ENCODE data around the gene MYO9A. TPM values are rescaled to one million over a fixed set of nuclear protein-coding genes. Genes with fewer than 3 reads are reported as not detected.

MYO9A gene
- total RNA-seq, 4 donors from 2014 or later, result 61.2 to 99.9 (median 79.9) TPM

DNA sequence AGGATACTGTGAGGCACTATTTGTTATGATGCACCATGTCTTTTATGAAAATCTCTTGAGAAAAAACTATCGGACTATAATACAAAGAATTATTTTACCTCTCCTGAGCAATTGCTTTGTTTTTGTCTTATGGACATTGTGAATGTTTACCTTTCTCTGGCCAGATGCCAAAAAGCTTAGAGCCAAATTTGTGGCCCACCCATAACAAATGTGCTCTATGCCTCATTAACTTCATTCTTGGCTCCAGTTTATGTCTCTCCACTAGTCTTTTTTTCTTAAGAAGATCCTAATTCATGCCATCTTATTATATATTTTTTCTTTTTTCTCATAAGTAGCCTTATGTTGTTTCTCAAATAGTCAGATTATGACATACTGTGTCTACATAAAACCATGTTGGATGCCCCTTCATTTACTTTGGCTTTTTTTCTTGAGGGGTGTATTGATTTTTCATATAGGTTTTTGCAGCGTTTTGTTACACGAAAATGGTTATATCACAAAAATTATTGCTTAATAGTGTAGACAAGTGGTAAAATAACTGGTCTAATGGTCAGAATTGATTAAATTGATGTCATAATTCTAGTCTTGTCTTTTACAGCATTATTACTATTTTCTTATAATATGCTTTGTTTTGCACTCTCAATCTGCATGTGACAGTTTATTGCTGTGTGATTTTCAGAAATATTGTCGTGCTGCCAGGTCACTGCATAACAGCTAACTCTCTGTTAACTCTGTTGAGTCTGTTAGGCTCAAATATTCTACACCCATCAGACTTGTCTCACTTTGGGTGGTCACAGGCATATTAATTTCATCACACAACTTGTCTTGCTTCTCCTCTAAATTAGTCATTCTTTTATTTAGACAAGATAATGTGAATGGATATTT, 18.5 kb upstream of the MYO9A start:
- DNase-seq (ENCODE audit: low spot score in 2 of 2), result no peak
- no peaks in the 10 kb centered on the region for H3K9me3 ChIP-seq
- TF ChIP-seq EP300 (IDR thresholded peaks at IDR 0.05) (no peak), POLR2A (IDR thresholded peaks at IDR 0.05) (no peak)
- WGBS, 2 donors, result 64 to 68% methylated on average over 4 of the region's 4 CpGs
- H3K4me1 ChIP-seq, result no peaks in the 10 kb centered on the region
- H3K27me3 ChIP-seq, result no peaks in the 10 kb centered on the region
- no peak overlapping the region for H3K4me3 ChIP-seq
- H3K27ac ChIP-seq, result no peak overlapping the region
- H3K36me3 ChIP-seq, result peaks cover 0 to 5% (median 0%) of the 10 kb centered on the region in 3 donors

DNA sequence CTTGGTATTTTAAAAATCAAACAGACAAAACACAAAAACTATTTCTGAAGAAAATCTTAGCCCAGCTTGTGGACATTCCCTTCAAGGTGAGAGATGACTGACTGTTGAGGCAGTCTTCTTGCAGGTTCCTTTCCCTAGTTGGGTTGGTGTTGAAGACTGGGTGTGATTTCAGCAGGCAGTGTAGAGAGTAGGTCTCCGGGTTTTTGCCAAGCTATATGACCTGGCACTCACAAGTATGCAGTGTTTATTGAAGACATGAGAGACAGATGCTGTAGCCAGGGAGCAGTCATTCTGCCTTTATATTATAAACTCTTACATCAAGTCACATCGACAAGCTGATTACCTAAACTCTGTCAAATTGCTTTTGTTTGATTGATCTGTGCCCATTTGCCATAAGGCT, 17.8 kb upstream of the MYO9A start:
- TF ChIP-seq EP300 (IDR thresholded peaks at IDR 0.05) (no peak), POLR2A (IDR thresholded peaks at IDR 0.05) (no peak)
- TF ChIP-seq, protein P1, sequence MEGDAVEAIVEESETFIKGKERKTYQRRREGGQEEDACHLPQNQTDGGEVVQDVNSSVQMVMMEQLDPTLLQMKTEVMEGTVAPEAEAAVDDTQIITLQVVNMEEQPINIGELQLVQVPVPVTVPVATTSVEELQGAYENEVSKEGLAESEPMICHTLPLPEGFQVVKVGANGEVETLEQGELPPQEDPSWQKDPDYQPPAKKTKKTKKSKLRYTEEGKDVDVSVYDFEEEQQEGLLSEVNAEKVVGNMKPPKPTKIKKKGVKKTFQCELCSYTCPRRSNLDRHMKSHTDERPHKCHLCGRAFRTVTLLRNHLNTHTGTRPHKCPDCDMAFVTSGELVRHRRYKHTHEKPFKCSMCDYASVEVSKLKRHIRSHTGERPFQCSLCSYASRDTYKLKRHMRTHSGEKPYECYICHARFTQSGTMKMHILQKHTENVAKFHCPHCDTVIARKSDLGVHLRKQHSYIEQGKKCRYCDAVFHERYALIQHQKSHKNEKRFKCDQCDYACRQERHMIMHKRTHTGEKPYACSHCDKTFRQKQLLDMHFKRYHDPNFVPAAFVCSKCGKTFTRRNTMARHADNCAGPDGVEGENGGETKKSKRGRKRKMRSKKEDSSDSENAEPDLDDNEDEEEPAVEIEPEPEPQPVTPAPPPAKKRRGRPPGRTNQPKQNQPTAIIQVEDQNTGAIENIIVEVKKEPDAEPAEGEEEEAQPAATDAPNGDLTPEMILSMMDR (IDR thresholded peaks at IDR 0.05), result no peak
- H3K4me1 ChIP-seq, result no peaks in the 10 kb centered on the region
- 46 to 47% methylated on average over 2 of the region's 2 CpGs for WGBS, 2 donors
- H3K27ac ChIP-seq, result no peak overlapping the region
- no peak overlapping the region for H3K4me3 ChIP-seq
- no peak for DNase-seq (ENCODE audit: low spot score in 2 of 2)
- H3K36me3 ChIP-seq, result peaks cover 0 to 5% (median 0%) of the 10 kb centered on the region in 3 donors
- H3K27me3 ChIP-seq, result no peaks in the 10 kb centered on the region
- H3K9me3 ChIP-seq, result no peaks in the 10 kb centered on the region

DNA sequence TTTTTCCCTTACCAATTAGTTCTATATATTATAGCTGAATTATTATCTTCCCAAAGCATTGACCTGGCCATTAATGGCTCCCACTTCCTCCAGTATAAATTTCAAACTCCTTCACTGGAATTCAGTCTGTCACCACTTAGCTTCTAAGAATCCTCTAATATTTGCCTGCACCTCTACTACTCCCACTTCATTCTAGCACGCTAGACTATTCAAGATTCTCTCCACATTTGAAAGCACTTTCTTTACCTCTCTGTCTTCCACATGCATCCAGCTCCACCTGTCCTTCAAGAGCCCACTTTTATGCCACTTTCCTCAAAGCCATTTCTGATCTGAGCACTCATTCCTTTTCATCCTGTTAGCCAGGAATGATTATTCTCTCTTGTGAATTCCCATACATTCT, 15.3 kb upstream of the MYO9A start:
- Histone ChIP-seq H3K27me3 (no peaks in the 10 kb centered on the region), H3K9me3 (no peaks in the 10 kb centered on the region), H3K36me3 (no peaks in the 10 kb centered on the region), H3K4me3 (no peak overlapping the region), H3K27ac (no peak overlapping the region), H3K4me1 (no peaks in the 10 kb centered on the region)
- 89 to 91% methylated on average over 1 of the region's 1 CpG for WGBS, 2 donors
- no peak for DNase-seq (ENCODE audit: low spot score in 2 of 2)
- TF ChIP-seq, protein P1 (IDR thresholded peaks at IDR 0.05), result no peak
- TF ChIP-seq EP300 (IDR thresholded peaks at IDR 0.05), result no peak
- TF ChIP-seq POLR2A (IDR thresholded peaks at IDR 0.05), result no peak

DNA sequence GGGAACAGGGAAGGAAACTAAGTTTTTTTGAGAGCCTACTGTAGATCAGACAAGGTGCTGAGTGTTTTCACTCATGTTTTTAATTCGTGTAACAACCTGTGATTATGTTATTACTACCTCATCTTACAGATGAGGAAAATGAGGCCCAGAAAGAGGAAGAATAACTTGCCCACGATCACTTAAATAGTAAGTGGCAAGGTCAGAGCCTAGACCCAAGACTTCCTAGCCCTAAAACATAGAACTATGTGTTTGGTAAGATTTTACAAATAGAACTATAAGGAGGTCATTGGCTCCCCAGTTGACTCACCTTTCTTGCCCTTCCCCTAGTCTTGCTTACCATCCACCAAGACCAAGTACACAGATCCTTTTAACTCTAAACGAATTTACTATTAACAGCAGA, 14.0 kb upstream of the MYO9A start:
- Histone ChIP-seq H3K9me3 (no peaks in the 10 kb centered on the region), H3K4me1 (no peaks in the 10 kb centered on the region), H3K27ac (no peak overlapping the region), H3K27me3 (no peaks in the 10 kb centered on the region), H3K4me3 (no peak overlapping the region), H3K36me3 (no peaks in the 10 kb centered on the region)
- DNase-seq (ENCODE audit: low spot score in 2 of 2), result no peak
- WGBS, 2 donors, result 61 to 63% methylated on average over 3 of the region's 3 CpGs
- TF ChIP-seq EP300 (IDR thresholded peaks at IDR 0.05) (no peak), POLR2A (IDR thresholded peaks at IDR 0.05) (no peak)
- TF ChIP-seq, protein P1 (IDR thresholded peaks at IDR 0.05), result no peak

DNA sequence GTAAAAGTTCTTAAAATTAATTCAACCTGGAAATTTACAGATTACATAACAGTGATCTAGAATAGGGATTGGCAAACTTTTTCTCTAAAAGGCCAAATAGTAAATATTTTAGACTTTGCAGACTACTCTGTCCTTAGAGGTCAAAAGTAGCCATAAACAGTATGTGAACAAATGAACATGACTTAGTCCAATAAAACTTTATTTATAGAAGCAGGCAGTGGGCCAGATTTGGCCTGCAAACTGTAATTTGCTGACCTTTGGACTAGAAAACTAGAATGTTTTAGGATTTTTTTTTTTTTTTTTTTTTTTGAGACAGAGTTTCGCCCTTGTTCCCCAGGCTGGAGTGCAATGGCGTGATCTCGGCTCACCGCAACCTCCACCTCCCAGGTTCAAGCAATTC, 12.3 kb upstream of the MYO9A start:
- Histone ChIP-seq H3K4me3 (no peak overlapping the region), H3K9me3 (no peaks in the 10 kb centered on the region), H3K27ac (no peak overlapping the region), H3K36me3 (no peaks in the 10 kb centered on the region), H3K27me3 (no peaks in the 10 kb centered on the region), H3K4me1 (no peaks in the 10 kb centered on the region)
- TF ChIP-seq EP300 (IDR thresholded peaks at IDR 0.05) (no peak), POLR2A (IDR thresholded peaks at IDR 0.05) (no peak)
- TF ChIP-seq, protein P1 (IDR thresholded peaks at IDR 0.05), result no peak
- no peak for DNase-seq (ENCODE audit: low spot score in 2 of 2)
- 95 to 98% methylated on average over 4 of the region's 4 CpGs for WGBS, 2 donors
